SK-N-SH (cell line): Measurements from ENCODE around the gene CYSTM1. TPM values are rescaled to one million over a fixed set of nuclear protein-coding genes. Genes with fewer than 3 reads are reported as not detected.

Source experiments
- CTCF ChIA-PET: fragments of 300-600, 350-600 bp; formaldehyde crosslinking; extraction: SDS; loops from one replicate; lab custom pipeline; 2021; lab: Yijun Ruan, JAX
- POLR2A ChIA-PET: fragments of 350-600 bp; sonication (Branson Sonifier 250); formaldehyde crosslinking; extraction: SDS; loops from one replicate; lab custom pipeline; 2020; ENCODE audit warnings: antibody characterized with exemption, inconsistent platforms; lab: Yijun Ruan, JAX
- DNase-seq: peaks from one replicate; pipeline ENCODE4 v3.0.0; 2012
- H2AFZ ChIP-seq: fragments of 200-600 bp; sonication (generic); 2 replicates; pipeline ENCODE4 v1.8.1; 2016; ENCODE audit warnings: antibody characterized with exemption, mild to moderate bottlenecking, low read depth
- H3F3A ChIP-seq: fragments of 200-600 bp; sonication (generic); replicated peaks from 2 replicates; pipeline ENCODE3; 2016; ENCODE audit warnings: antibody characterized with exemption, mild to moderate bottlenecking; ENCODE audit not compliant: insufficient read depth
- H3K27ac ChIP-seq, 2 experiments: fragments of 200-500 bp in 1 of 2; fragments of 200-600 bp in 1 of 2; sonication (Bioruptor generic) in 1 of 2; sonication (generic), shearing (Covaris generic) in 1 of 2; 2 replicates each; pipeline versions ENCODE4 v1.5.1 to v1.6.1; 2014 to 2016; ENCODE audit warnings: low read depth in 2 of 2, inconsistent platforms in 1 of 2, low read length in 1 of 2, mild to moderate bottlenecking in 1 of 2, mixed read lengths in 1 of 2
- H3K27me3 ChIP-seq: fragments of 200-600 bp; sonication (generic), shearing (Covaris generic); 2 replicates; pipeline ENCODE4 v1.6.1; 2016; ENCODE audit warnings: mixed run types; ENCODE audit not compliant: insufficient read depth
- H3K36me3 ChIP-seq, 2 experiments: fragments of 200-500 bp in 1 of 2; fragments of 200-600 bp in 1 of 2; sonication (Bioruptor generic) in 1 of 2; sonication (generic) in 1 of 2; replicated peaks in 1 of 2; 2 replicates each; pipeline versions ENCODE3 to v1.5.1; 2014 to 2016; ENCODE audit warnings: low read length in 1 of 2, mild to moderate bottlenecking in 1 of 2; ENCODE audit not compliant: insufficient read depth in 2 of 2, control insufficient read depth in 1 of 2
- H3K4me1 ChIP-seq, 2 experiments: fragments of 200-500 bp in 1 of 2; fragments of 200-600 bp in 1 of 2; sonication (Bioruptor generic) in 1 of 2; sonication (generic), shearing (Covaris generic) in 1 of 2; 2 replicates each; pipeline versions ENCODE4 v1.5.1 to v1.6.1; 2014 to 2016; ENCODE audit warnings: low read depth in 1 of 2, low read length in 1 of 2, mixed run types in 1 of 2; ENCODE audit not compliant: insufficient read depth in 2 of 2, control insufficient read depth in 1 of 2
- H3K4me2 ChIP-seq: fragments of 200-600 bp; sonication (generic), shearing (Covaris generic); 2 replicates; pipeline ENCODE4 v1.6.1; 2017; ENCODE audit warnings: mixed run types
- H3K4me3 ChIP-seq, 2 experiments: fragments of 200-500 bp in 1 of 2; fragments of 200-600 bp in 1 of 2; sonication (Bioruptor generic) in 1 of 2; sonication (generic), shearing (Covaris generic) in 1 of 2; 2 replicates each; pipeline versions ENCODE4 v1.5.1 to v1.8.1; 2014 to 2016; ENCODE audit warnings: low read depth in 2 of 2, inconsistent platforms in 1 of 2, low read length in 1 of 2, mild to moderate bottlenecking in 1 of 2, mixed read lengths in 1 of 2, moderate library complexity in 1 of 2
- H3K79me2 ChIP-seq: fragments of 200-600 bp; sonication (generic); 2 replicates; pipeline ENCODE4 v1.8.1; 2017; ENCODE audit warnings: mild to moderate bottlenecking; ENCODE audit not compliant: insufficient read depth
- H3K9ac ChIP-seq: fragments of 200-600 bp; sonication (generic); 2 replicates; pipeline ENCODE4 v1.6.1; 2017; ENCODE audit warnings: mixed run types
- H3K9me2 ChIP-seq: fragments of 200-600 bp; sonication (generic); 2 replicates; pipeline ENCODE4 v1.6.1; 2017; ENCODE audit warnings: mixed run types
- H3K9me3 ChIP-seq: fragments of 200-600 bp; sonication (generic); 2 replicates; pipeline ENCODE4 v1.6.1; 2017; ENCODE audit warnings: mixed run types, mild to moderate bottlenecking, moderate library complexity
- H4K20me1 ChIP-seq: fragments of 200-600 bp; sonication (generic); 2 replicates; pipeline ENCODE4 v1.6.1; 2017; ENCODE audit warnings: mild to moderate bottlenecking, mixed run types; ENCODE audit not compliant: insufficient read depth
- CHD2 ChIP-seq: fragments of 150-350 bp; IDR thresholded peaks from 2 replicates; pipeline ENCODE4 v1.6.1; 2018; ENCODE audit warnings: low read length; ENCODE audit not compliant: partially characterized antibody
- ELF1 ChIP-seq: IDR thresholded peaks from 2 replicates; pipeline ENCODE4 v1.4.0; 2012
- EP300 ChIP-seq, 2 experiments: IDR thresholded peaks; 2 replicates each; pipeline versions ENCODE4 v1.4.0 to v1.6.1; 2012; ENCODE audit warnings: borderline replicate concordance in 1 of 2, low read depth in 1 of 2, low read length in 1 of 2
- EZH2phosphoT487 ChIP-seq: fragments of 200-600 bp; sonication (generic); IDR thresholded peaks from 2 replicates; pipeline ENCODE4 v1.6.1; 2017; ENCODE audit warnings: low read depth, mixed run types, mild to moderate bottlenecking, antibody characterized with exemption, moderate library complexity, borderline replicate concordance
- FOSL2 ChIP-seq: IDR thresholded peaks from 2 replicates; pipeline ENCODE4 v1.4.0; 2012; ENCODE audit warnings: low read depth, mild to moderate bottlenecking, moderate library complexity, borderline replicate concordance
- FOXJ3 ChIP-seq: sonication (generic); formaldehyde crosslinking; IDR thresholded peaks from 2 replicates; pipeline ENCODE4 v1.5.1; 2020; ENCODE audit warnings: mild to moderate bottlenecking, missing genetic modification reagents
- FOXM1 ChIP-seq: IDR thresholded peaks from 2 replicates; pipeline ENCODE4 v1.4.0; 2012; ENCODE audit warnings: low read depth, mild to moderate bottlenecking
- GABPA ChIP-seq: IDR thresholded peaks from 2 replicates; pipeline ENCODE4 v1.4.0; 2012; ENCODE audit warnings: low read depth, mild to moderate bottlenecking
- GATA2 ChIP-seq: sonication (generic); formaldehyde crosslinking; IDR thresholded peaks from 2 replicates; pipeline ENCODE4 v1.5.0; 2020; ENCODE audit warnings: mild to moderate bottlenecking, missing genetic modification reagents
- JUND ChIP-seq: IDR thresholded peaks from 2 replicates; pipeline ENCODE4 v1.4.0; 2012
- MEF2A ChIP-seq: IDR thresholded peaks from 2 replicates; pipeline ENCODE4 v1.4.0; 2012; ENCODE audit warnings: low read depth, borderline replicate concordance
- MXI1 ChIP-seq: IDR thresholded peaks from 2 replicates; pipeline ENCODE4 v1.6.1; 2012; ENCODE audit warnings: mild to moderate bottlenecking, low read depth, low read length, improper control_type of control experiment
- NRF1 ChIP-seq: IDR thresholded peaks from 2 replicates; pipeline ENCODE4 v1.6.1; 2012; ENCODE audit warnings: low read depth, mild to moderate bottlenecking, low read length
- POLR2AphosphoS5 ChIP-seq: IDR thresholded peaks from 2 replicates; pipeline ENCODE4 v1.6.1; 2012; ENCODE audit warnings: low read depth, low read length
- RCOR1 ChIP-seq: fragments of 150-350 bp; IDR thresholded peaks from 2 replicates; pipeline ENCODE4 v1.6.1; 2017; ENCODE audit warnings: antibody characterized with exemption, low read length
- RFX5 ChIP-seq: IDR thresholded peaks from 2 replicates; pipeline ENCODE4 v1.6.1; 2012; ENCODE audit warnings: mild to moderate bottlenecking, improper control_type of control experiment, low read length
- RXRA ChIP-seq: IDR thresholded peaks from 2 replicates; pipeline ENCODE4 v1.4.0; 2012; ENCODE audit warnings: low read depth, mild to moderate bottlenecking, borderline replicate concordance
- SIN3A ChIP-seq: IDR thresholded peaks from 2 replicates; pipeline ENCODE4 v1.6.1; 2012; ENCODE audit warnings: low read depth, mild to moderate bottlenecking, low read length, moderate library complexity, borderline replicate concordance
- SMC3 ChIP-seq: IDR thresholded peaks from 2 replicates; pipeline ENCODE4 v1.6.1; 2012; ENCODE audit warnings: low read depth, low read length, improper control_type of control experiment
- TAF1 ChIP-seq: IDR thresholded peaks from 2 replicates; pipeline ENCODE4 v1.6.1; 2012; ENCODE audit warnings: low read depth, mild to moderate bottlenecking, low read length, moderate library complexity, borderline replicate concordance
- TEAD4 ChIP-seq: IDR thresholded peaks from 2 replicates; pipeline ENCODE4 v1.4.0; 2012; ENCODE audit warnings: mild to moderate bottlenecking, borderline replicate concordance; ENCODE audit not compliant: insufficient read depth
- WGBS: methylation state at CpG from one replicate; pipeline ENCODE4 v1.1.6; 2017; ENCODE audit warnings: low lambda C conversion rate; 5-methylcytosine and 5-hydroxymethylcytosine counted together
- polyA plus RNA-seq, 3 experiments: library from polyadenylated mRNA; depleted of rRNA; stranded (reverse); fragments of >200 nt; gene quantifications; 2 replicates each; pipeline ENCODE4 v1.2.3, GENCODE V29; 2012
- TF ChIP-seq, protein P1 (sequence below): fragments of 150-350 bp; IDR thresholded peaks from 2 replicates; pipeline ENCODE4 v1.6.1; 2017; ENCODE audit warnings: antibody characterized with exemption, low read length, low read depth, borderline replicate concordance
- TF ChIP-seq, protein P2 (sequence below): IDR thresholded peaks from 2 replicates; pipeline ENCODE4 v1.6.1; 2012; ENCODE audit warnings: mild to moderate bottlenecking, low read depth, low read length, moderate library complexity
- TF ChIP-seq, protein P3 (sequence below): IDR thresholded peaks from 2 replicates; pipeline ENCODE4 v1.4.0; 2012; ENCODE audit warnings: low read depth, borderline replicate concordance
- TF ChIP-seq, protein P4 (sequence below): fragments of 200-600 bp; sonication (generic); IDR thresholded peaks from 2 replicates; pipeline ENCODE4 v1.6.1; 2017; ENCODE audit warnings: antibody characterized with exemption, mild to moderate bottlenecking, moderate library complexity
- TF ChIP-seq, protein P5 (sequence below): IDR thresholded peaks from 2 replicates; pipeline ENCODE4 v1.4.0; 2012; ENCODE audit warnings: low read depth
- TF ChIP-seq, protein P6 (sequence below): fragments of 150-350 bp; IDR thresholded peaks from 2 replicates; pipeline ENCODE4 v1.6.1; 2016; ENCODE audit warnings: mild to moderate bottlenecking, low read depth, low read length

Gene CYSTM1
- polyA plus RNA-seq, 1 of the 3 experiments (the other 2 are of a cell fraction) = 27.1 TPM

DNA sequence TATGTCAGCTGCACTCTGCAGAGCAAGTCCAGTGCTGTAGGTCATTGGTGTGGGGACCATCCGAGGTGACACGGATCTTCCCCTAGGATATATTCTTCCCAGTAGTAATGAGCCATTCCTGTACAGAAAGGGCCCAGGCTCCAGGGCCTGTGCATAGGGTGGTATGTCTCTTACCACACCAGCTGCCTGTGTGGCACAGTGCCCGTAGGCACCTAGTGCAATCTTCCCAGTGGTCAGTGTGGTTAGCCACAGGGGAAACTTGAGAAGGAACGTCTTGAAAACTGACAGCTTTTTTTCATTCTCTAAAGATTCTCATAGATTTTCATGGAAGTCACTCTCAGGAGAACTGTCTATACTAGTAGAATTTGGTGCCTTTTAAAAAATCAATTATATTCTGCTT lies 39.8 kb downstream of the CYSTM1 start:
- H3K27ac ChIP-seq = peak overlapping the region in 1 of 2 experiments; percentile 68; a peak in 2 of 4 replicates
- H3K4me3 ChIP-seq = no peak overlapping the region
- peaks cover 7 to 33% of the 10 kb centered on the region in 2 experiments for H3K4me1 ChIP-seq
- no peak overlapping the region for H3K4me2 ChIP-seq
- peaks cover 8% of the 10 kb centered on the region for H3F3A ChIP-seq
- H3K36me3 ChIP-seq = no peaks in the 10 kb centered on the region
- H4K20me1 ChIP-seq = no peaks in the 10 kb centered on the region
- ChIA-PET POLR2A (no interaction called here), CTCF (interaction anchor here (1.5 kb wide), 1 partner anchor 30 kb away, joined by 4 read pairs; no protein-coding TSS in a partner anchor)
- no peaks in the 10 kb centered on the region for H3K9me2 ChIP-seq
- H3K9ac ChIP-seq = no peak overlapping the region
- H3K9me3 ChIP-seq = no peaks in the 10 kb centered on the region
- no peak overlapping the region for H2AFZ ChIP-seq
- no peak for DNase-seq
- H3K79me2 ChIP-seq = no peaks in the 10 kb centered on the region
- 71% methylated on average over 3 of the region's 4 CpGs for whole genome bisulfite sequencing
- H3K27me3 ChIP-seq = no peaks in the 10 kb centered on the region
- TF ChIP-seq MEF2A (no peak), JUND (peak; percentile 23; the same call in 1 of the 2 replicates), POLR2AphosphoS5 (peak; percentile 73), CHD2 (no peak), TEAD4 (no peak), EP300 (IDR thresholded peaks at IDR 0.05; ENCODE audit: borderline replicate concordance in 1 of 2, low read depth in 1 of 2, low read length in 1 of 2) (0 out of 4 replicates have a peak, but pooled peaks of 1 of the 2 experiments have one; percentile 25), NRF1 (no peak), ELF1 (no peak), RCOR1 (no peak), FOXJ3 (CRISPR knock-in tag) (no peak), SIN3A (peak; percentile 59; the same call in 1 of the 2 replicates), SMC3 (no peak), MXI1 (no peak), GABPA (no peak), RXRA (no peak), RFX5 (no peak), TAF1 (no peak), EZH2phosphoT487 (no peak), GATA2 (CRISPR knock-in tag) (no peak), FOXM1 (no peak), FOSL2 (peak; percentile 9; the same call in 1 of the 2 replicates)
- TF ChIP-seq, protein P1, sequence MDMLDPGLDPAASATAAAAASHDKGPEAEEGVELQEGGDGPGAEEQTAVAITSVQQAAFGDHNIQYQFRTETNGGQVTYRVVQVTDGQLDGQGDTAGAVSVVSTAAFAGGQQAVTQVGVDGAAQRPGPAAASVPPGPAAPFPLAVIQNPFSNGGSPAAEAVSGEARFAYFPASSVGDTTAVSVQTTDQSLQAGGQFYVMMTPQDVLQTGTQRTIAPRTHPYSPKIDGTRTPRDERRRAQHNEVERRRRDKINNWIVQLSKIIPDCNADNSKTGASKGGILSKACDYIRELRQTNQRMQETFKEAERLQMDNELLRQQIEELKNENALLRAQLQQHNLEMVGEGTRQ = no peak
- TF ChIP-seq, protein P2, sequence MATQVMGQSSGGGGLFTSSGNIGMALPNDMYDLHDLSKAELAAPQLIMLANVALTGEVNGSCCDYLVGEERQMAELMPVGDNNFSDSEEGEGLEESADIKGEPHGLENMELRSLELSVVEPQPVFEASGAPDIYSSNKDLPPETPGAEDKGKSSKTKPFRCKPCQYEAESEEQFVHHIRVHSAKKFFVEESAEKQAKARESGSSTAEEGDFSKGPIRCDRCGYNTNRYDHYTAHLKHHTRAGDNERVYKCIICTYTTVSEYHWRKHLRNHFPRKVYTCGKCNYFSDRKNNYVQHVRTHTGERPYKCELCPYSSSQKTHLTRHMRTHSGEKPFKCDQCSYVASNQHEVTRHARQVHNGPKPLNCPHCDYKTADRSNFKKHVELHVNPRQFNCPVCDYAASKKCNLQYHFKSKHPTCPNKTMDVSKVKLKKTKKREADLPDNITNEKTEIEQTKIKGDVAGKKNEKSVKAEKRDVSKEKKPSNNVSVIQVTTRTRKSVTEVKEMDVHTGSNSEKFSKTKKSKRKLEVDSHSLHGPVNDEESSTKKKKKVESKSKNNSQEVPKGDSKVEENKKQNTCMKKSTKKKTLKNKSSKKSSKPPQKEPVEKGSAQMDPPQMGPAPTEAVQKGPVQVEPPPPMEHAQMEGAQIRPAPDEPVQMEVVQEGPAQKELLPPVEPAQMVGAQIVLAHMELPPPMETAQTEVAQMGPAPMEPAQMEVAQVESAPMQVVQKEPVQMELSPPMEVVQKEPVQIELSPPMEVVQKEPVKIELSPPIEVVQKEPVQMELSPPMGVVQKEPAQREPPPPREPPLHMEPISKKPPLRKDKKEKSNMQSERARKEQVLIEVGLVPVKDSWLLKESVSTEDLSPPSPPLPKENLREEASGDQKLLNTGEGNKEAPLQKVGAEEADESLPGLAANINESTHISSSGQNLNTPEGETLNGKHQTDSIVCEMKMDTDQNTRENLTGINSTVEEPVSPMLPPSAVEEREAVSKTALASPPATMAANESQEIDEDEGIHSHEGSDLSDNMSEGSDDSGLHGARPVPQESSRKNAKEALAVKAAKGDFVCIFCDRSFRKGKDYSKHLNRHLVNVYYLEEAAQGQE = no peak
- TF ChIP-seq, protein P3, sequence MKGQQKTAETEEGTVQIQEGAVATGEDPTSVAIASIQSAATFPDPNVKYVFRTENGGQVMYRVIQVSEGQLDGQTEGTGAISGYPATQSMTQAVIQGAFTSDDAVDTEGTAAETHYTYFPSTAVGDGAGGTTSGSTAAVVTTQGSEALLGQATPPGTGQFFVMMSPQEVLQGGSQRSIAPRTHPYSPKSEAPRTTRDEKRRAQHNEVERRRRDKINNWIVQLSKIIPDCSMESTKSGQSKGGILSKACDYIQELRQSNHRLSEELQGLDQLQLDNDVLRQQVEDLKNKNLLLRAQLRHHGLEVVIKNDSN = no peak
- TF ChIP-seq, protein P4, sequence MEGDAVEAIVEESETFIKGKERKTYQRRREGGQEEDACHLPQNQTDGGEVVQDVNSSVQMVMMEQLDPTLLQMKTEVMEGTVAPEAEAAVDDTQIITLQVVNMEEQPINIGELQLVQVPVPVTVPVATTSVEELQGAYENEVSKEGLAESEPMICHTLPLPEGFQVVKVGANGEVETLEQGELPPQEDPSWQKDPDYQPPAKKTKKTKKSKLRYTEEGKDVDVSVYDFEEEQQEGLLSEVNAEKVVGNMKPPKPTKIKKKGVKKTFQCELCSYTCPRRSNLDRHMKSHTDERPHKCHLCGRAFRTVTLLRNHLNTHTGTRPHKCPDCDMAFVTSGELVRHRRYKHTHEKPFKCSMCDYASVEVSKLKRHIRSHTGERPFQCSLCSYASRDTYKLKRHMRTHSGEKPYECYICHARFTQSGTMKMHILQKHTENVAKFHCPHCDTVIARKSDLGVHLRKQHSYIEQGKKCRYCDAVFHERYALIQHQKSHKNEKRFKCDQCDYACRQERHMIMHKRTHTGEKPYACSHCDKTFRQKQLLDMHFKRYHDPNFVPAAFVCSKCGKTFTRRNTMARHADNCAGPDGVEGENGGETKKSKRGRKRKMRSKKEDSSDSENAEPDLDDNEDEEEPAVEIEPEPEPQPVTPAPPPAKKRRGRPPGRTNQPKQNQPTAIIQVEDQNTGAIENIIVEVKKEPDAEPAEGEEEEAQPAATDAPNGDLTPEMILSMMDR = no peak
- TF ChIP-seq, protein P5, sequence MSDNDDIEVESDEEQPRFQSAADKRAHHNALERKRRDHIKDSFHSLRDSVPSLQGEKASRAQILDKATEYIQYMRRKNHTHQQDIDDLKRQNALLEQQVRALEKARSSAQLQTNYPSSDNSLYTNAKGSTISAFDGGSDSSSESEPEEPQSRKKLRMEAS = no peak
- TF ChIP-seq, protein P6, sequence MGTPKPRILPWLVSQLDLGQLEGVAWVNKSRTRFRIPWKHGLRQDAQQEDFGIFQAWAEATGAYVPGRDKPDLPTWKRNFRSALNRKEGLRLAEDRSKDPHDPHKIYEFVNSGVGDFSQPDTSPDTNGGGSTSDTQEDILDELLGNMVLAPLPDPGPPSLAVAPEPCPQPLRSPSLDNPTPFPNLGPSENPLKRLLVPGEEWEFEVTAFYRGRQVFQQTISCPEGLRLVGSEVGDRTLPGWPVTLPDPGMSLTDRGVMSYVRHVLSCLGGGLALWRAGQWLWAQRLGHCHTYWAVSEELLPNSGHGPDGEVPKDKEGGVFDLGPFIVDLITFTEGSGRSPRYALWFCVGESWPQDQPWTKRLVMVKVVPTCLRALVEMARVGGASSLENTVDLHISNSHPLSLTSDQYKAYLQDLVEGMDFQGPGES = no peak
